EL (cell line): ENCODE data around the gene HTR3A.

ENCODE experiments used
- DNase-seq: peaks from one replicate; pipeline ENCODE4 v3.0.0-alpha.2; 2016

The HTR3A gene

GRCh38 chr11:113980785-113981184 is 5.9 kb downstream of the HTR3A start:
- no peak for DNase-seq

DNA sequence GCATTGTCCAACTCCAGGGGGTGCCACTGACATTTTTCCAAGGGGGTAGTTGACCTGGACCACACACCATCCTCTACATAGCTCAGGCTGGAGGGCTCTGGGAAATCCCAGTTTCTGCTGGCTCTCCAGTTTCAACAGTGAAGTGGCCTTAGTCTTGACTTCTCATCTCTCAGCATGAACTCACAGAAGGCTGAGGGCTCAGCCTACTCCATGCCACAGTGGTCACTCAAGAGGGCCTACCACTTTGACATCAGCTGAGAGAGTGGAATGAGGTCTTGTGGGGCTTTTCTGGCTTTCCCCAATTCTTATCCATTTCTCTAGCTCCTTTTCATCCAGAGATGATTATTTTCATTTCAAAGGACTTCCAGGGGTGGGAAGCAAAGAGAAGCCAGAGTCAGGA is 7.4 kb downstream of the HTR3A start:
- DNase-seq = no peak

DNA sequence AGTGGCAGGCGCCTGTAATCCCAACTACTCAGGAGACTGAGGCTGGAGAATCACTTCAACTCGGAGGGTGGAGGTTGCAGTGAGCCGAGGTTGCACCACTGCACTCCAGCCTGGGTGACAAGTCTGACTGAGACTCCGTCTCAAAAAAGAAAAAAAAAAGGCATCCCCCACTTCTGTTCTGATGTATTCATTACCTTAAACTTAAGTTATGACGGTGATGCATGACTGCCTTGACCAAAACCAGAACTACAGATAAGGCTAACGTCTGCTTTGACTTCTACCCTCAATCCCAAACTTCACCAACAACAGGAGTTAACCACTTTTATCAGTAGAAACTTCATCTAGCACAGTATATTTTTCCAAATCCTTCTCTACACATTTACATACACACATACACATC is 9.9 kb downstream of the HTR3A start:
- no peak for DNase-seq

DNA sequence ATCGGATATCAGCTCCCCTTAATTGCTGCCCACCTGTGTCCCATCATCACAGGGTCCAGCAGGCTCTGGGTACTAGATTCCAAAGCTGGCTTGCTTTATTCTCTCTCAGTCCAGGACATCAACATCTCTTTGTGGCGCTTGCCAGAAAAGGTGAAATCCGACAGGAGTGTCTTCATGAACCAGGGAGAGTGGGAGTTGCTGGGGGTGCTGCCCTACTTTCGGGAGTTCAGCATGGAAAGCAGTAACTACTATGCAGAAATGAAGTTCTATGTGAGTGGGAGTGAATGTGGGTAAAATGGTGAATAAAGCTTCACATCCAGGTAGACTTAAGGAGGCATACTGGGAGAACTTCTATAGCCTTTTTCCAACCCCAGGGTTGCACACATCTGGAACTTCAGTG is 11.0 kb downstream of the HTR3A start:
- DNase-seq = no peak

DNA sequence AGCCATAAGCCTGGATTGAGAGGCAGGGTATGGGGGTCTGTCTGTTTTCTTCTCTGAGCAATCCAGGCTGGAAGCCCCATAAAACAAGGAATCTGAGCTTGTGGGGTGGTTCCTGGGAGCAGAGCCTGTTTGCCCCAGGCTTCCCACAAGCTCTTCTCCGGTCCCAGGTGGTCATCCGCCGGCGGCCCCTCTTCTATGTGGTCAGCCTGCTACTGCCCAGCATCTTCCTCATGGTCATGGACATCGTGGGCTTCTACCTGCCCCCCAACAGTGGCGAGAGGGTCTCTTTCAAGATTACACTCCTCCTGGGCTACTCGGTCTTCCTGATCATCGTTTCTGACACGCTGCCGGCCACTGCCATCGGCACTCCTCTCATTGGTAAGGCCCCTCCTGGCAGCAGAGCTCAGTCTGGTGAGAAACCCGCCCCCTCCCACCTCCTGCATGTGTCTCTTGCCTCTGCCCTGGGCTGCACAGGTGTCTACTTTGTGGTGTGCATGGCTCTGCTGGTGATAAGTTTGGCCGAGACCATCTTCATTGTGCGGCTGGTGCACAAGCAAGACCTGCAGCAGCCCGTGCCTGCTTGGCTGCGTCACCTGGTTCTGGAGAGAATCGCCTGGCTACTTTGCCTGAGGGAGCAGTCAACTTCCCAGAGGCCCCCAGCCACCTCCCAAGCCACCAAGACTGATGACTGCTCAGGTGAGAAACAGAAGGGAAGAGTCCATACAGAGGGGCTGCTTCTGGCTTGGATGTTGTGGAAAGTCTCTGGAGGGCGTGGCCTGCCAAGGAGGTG is 11.6 kb downstream of the HTR3A start:
- DNase-seq = no peak

DNA sequence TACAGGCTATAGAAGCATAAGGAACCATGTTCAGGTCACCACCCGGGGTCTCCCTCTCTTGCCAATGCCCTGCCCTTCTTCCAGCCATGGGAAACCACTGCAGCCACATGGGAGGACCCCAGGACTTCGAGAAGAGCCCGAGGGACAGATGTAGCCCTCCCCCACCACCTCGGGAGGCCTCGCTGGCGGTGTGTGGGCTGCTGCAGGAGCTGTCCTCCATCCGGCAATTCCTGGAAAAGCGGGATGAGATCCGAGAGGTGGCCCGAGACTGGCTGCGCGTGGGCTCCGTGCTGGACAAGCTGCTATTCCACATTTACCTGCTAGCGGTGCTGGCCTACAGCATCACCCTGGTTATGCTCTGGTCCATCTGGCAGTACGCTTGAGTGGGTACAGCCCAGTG is 14.5 kb downstream of the HTR3A start:
- no peak for DNase-seq

DNA sequence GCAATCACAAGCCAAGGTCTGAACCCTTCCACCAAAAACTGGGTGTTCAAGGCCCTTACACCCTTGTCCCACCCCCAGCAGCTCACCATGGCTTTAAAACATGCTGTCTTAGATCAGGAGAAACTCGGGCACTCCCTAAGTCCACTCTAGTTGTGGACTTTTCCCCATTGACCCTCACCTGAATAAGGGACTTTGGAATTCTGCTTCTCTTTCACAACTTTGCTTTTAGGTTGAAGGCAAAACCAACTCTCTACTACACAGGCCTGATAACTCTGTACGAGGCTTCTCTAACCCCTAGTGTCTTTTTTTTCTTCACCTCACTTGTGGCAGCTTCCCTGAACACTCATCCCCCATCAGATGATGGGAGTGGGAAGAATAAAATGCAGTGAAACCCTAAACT is 15.0 kb downstream of the HTR3A start:
- DNase-seq = no peak

DNA sequence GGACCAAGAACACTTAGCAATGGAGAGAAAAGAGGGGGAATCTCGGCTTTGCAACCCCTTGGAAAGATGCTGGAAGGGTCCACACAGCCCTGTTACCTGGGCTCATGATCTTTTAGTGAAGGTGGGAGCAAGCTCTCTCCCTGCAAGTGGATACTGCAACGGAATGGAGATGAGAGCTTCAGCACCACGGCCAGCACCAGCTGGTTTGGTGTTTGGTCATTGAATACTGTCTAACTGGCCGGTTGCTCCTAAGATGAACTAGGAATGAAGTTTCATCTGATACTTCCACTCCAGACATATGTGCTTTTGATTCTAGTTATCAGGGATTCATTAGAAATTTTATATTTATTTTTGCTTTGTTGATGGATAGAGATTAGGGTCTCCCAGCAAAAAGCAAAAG is 16.3 kb downstream of the HTR3A start:
- DNase-seq = peak; percentile 7

GRCh38 chr11:113991718-113992458 is 17.0 kb downstream of the HTR3A start:
- peak; percentile 5 for DNase-seq

- no peak for DNase-seq
Observed at GRCh38 chr11:113992459-113993110, 17.7 kb downstream of the HTR3A start.

- no peak for DNase-seq
Observed at GRCh38 chr11:113994077-113994954, 19.4 kb downstream of the HTR3A start.

DNA sequence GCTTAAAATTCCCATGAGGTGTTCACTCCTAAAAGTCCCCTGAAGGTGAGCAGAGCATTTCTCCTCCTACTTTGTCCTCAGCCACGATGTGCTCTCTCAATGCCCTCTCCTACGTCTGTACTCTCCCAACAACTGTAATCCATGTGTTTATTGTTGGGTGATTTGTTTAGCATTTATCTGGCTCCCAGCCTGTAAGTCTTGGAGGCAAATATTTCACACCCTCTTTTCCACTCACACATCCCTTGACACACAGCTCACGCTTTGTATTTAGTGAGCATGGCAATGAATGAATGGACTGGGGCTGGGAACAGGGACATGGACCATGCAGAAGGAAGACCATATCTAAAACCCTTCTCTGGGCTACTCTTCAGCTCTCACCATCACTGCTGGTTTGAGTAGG is 22.6 kb downstream of the HTR3A start:
- no peak for DNase-seq

GRCh38 chr11:113998574-113998973 is 23.7 kb downstream of the HTR3A start:
- DNase-seq = no peak

DNA sequence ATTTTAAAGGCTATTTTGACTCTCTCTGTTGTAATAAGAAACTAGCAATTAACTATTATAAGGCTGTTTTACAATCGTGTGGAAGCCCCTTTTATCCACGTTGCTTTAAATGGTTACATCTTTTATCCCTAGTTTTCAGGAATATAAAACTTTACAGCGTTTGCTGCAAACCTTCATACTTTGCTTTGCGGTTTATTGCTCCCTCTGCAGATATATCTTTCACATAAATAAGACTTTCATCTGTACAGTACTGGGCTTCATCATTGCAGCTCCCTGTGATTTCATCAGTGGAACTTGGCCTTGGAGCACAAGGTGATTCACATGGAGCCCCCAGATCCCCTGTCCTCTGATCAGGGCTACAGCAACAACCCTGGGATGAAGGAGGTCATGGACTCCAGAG is 25.6 kb downstream of the HTR3A start:
- DNase-seq = no peak

DNA sequence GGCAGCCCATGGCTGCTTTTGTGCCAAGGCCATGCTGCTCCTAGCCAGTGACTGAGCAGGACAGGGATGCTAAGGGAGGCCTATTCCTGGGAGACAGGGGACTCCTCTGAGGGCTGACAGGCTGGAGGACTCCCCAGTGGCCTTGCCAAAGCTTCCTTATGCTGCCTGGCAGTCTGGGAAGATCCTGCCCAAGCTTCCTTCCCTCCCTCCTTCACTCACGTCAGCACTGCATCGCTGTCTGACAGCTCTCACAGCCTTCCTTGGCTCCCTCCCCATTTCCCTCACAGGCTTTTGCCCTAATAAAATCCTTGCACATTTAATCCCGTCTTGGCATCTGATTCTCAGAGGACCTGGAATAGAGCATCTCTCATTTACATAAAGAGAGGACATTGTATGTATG is 26.5 kb downstream of the HTR3A start:
- DNase-seq = no peak

- DNase-seq = no peak
Observed at GRCh38 chr11:114008331-114008730, 33.4 kb downstream of the HTR3A start.

DNA sequence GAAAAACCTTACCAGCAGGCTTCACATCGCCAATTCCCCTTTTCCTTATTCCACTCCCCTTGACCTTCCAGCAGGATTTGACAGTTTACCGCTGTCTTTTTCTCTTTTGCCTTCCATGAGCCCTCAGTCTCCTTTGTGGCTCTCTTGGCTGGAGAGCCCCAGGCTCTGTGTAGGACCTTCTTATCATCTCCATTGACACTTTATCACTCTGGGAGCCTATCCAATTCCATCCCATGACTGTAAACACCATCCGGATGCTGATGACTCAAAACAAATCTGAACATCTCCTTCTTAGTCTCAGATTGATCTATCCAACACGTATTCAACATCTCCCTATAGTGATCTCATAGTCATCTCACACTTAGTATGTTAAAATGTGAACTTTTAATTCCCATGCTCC is 36.0 kb downstream of the HTR3A start:
- DNase-seq = no peak

DNA sequence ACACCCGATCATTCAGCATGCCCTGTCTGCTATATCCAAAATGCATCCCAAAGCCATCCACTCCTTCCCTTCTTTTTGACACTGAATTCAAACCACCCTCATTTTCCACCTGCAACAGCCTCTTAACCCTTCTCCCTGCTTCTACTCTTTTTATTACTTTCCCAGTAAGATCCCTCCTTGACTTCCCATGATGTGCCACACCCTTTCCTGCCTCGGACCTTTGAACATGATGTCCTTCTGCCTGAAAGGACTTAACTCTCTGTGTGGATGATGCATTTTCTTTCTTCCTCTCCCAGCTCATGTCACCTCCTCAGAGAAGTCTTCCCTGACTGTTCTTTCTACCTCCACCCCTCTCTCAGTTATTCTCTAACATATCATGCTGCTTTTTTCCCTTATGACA is 36.5 kb downstream of the HTR3A start:
- DNase-seq = no peak

- DNase-seq = no peak
Observed at GRCh38 chr11:114015117-114015516, 40.2 kb downstream of the HTR3A start.

DNA sequence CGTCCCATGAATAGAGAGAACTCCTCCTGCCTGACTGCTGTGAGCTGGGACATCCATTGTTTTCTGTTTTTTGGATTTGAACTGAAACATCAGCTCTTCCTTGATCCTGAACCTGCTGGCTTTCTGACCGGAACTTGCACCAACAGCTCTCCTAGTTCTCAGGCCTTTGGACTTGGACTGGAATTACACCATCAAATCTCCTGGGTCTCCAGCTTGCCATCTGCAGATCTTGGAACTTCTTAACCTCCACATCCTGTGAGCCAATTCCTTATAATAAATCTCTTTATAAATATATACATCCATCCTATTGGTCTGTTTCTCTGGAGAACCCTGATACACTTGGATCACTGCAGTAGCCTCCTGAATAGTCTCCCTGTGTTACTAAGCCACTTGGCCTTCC is 42.1 kb downstream of the HTR3A start:
- DNase-seq = no peak

GRCh38 chr11:114017723-114018122 is 42.8 kb downstream of the HTR3A start:
- DNase-seq = peak; percentile 18

DNA sequence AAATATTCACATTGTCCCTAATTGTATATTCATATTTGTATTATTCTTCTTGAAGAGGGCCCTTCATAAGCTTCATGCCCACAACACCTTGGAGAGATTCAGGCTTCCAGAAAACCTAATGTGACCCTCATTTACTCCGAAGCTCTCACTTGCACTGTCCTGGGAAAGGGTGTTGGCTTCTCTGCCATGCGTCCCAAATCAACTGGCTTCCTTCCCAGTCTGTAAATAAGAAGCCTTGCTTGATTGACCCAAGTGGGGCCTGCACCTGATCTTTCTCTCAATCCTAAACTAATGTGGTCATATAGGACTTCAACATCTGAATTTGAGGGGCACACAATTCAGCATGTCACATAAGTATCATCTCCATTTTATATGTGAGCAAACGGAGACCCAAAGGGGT is 44.1 kb downstream of the HTR3A start:
- DNase-seq = no peak

GRCh38 chr11:114019574-114019973 is 44.7 kb downstream of the HTR3A start:
- no peak for DNase-seq
